ENCODE results near the gene SCRN1. TPM values are rescaled to one million over a fixed set of nuclear protein-coding genes. Genes with fewer than 3 reads are reported as not detected.

SCRN1 gene
- total RNA-seq, 2 experiments from 2014 or later, result 12.0 to 12.2 TPM

- Mint-ChIP-seq H3K4me3 (no peak overlapping the region), H3K27ac (no peak overlapping the region), H3K27me3 (ENCODE audit: low read depth) (peaks cover 6% of the 10 kb centered on the region), H3K9me3 (ENCODE audit: insufficient read depth) (no peaks in the 10 kb centered on the region), H3K4me1 (ENCODE audit: low read depth) (no peaks in the 10 kb centered on the region), H3K36me3 (ENCODE audit: low read depth) (no peaks in the 10 kb centered on the region)
- DNase-seq, result no peak
- ATAC-seq, result no peak
- ChIA-PET POLR2A (no interaction called here), CTCF (interaction anchor here (1.1 to 1.3 kb wide), 4 partner anchors 10 to 83 kb away, joined by 3 to 6 read pairs (median 4); no protein-coding TSS in a partner anchor)
Observed at GRCh38 chr7:29977886-29978651, 11.5 kb downstream of the SCRN1 start.

GRCh38 chr7:29976673-29977415 lies 12.8 kb downstream of the SCRN1 start:
- peaks cover 4% of the 10 kb centered on the region for H3K27me3 Mint-ChIP-seq (ENCODE audit: low read depth)

GRCh38 chr7:29976266-29976665 lies 13.3 kb downstream of the SCRN1 start:
- no peak overlapping the region for H3K27ac Mint-ChIP-seq
- H3K4me3 Mint-ChIP-seq, result no peak overlapping the region
- CTCF ChIA-PET, result interaction anchor here (1.0 kb wide), 1 partner anchor 20 kb away, joined by 3 read pairs; no protein-coding TSS in a partner anchor
- H3K36me3 Mint-ChIP-seq (ENCODE audit: low read depth), result no peaks in the 10 kb centered on the region
- ATAC-seq (no peak), DNase-seq (no peak)
- POLR2A ChIA-PET, result no interaction called here
- no peaks in the 10 kb centered on the region for H3K4me1 Mint-ChIP-seq (ENCODE audit: low read depth)
- peaks cover 4% of the 10 kb centered on the region for H3K27me3 Mint-ChIP-seq (ENCODE audit: low read depth)
- H3K9me3 Mint-ChIP-seq (ENCODE audit: insufficient read depth), result no peaks in the 10 kb centered on the region

More at GRCh38 chr7:29976673-29977415, 12.8 kb downstream of the SCRN1 start:
- no peak overlapping the region for H3K27ac Mint-ChIP-seq
- H3K4me1 Mint-ChIP-seq (ENCODE audit: low read depth), result no peaks in the 10 kb centered on the region
- POLR2A ChIA-PET, result no interaction called here
- DNase-seq (no peak), ATAC-seq (no peak)
- no peaks in the 10 kb centered on the region for H3K9me3 Mint-ChIP-seq (ENCODE audit: insufficient read depth)
- no peak overlapping the region for H3K4me3 Mint-ChIP-seq
- CTCF ChIA-PET, result interaction anchor here (1.0 to 1.3 kb wide), 4 partner anchors 8 to 55 kb away, joined by 3 to 6 read pairs (median 4); no protein-coding TSS in a partner anchor
- H3K36me3 Mint-ChIP-seq (ENCODE audit: low read depth), result no peaks in the 10 kb centered on the region

GRCh38 chr7:29975561-29975960 lies 14.0 kb downstream of the SCRN1 start:
- DNase-seq, result no peak
- Mint-ChIP-seq H3K36me3 (ENCODE audit: low read depth) (no peaks in the 10 kb centered on the region), H3K4me1 (ENCODE audit: low read depth) (no peaks in the 10 kb centered on the region), H3K4me3 (no peak overlapping the region), H3K27ac (no peak overlapping the region), H3K27me3 (ENCODE audit: low read depth) (peaks cover 4% of the 10 kb centered on the region), H3K9me3 (ENCODE audit: insufficient read depth) (no peaks in the 10 kb centered on the region)
- ATAC-seq, result no peak
- ChIA-PET CTCF (no interaction called here), POLR2A (no interaction called here)

GRCh38 chr7:29974286-29974685 lies 15.3 kb downstream of the SCRN1 start:
- H3K27me3 Mint-ChIP-seq (ENCODE audit: low read depth), result no peaks in the 10 kb centered on the region
- no peak overlapping the region for H3K27ac Mint-ChIP-seq
- ChIA-PET POLR2A (no interaction called here), CTCF (no interaction called here)
- no peaks in the 10 kb centered on the region for H3K9me3 Mint-ChIP-seq (ENCODE audit: insufficient read depth)
- H3K4me1 Mint-ChIP-seq (ENCODE audit: low read depth), result peaks cover 11% of the 10 kb centered on the region
- ATAC-seq, result no peak
- H3K4me3 Mint-ChIP-seq, result no peak overlapping the region
- no peak for DNase-seq
- H3K36me3 Mint-ChIP-seq (ENCODE audit: low read depth), result no peaks in the 10 kb centered on the region

GRCh38 chr7:29972315-29972669 lies 17.3 kb downstream of the SCRN1 start:
- DNase-seq (no peak), ATAC-seq (no peak)
- Mint-ChIP-seq H3K4me3 (no peak overlapping the region), H3K4me1 (ENCODE audit: low read depth) (peaks cover 18% of the 10 kb centered on the region), H3K9me3 (ENCODE audit: insufficient read depth) (no peaks in the 10 kb centered on the region), H3K27ac (no peak overlapping the region), H3K27me3 (ENCODE audit: low read depth) (no peaks in the 10 kb centered on the region), H3K36me3 (ENCODE audit: low read depth) (peaks cover 2% of the 10 kb centered on the region)
- ChIA-PET CTCF (interaction anchor here (1.1 to 1.2 kb wide), 2 partner anchors 13 to 90 kb away, joined by 3 read pairs; no protein-coding TSS in a partner anchor), POLR2A (no interaction called here)

- POLR2A ChIA-PET, result no interaction called here
- no peak for DNase-seq
- no peaks in the 10 kb centered on the region for H3K9me3 Mint-ChIP-seq (ENCODE audit: insufficient read depth)
- peaks cover 18% of the 10 kb centered on the region for H3K4me1 Mint-ChIP-seq (ENCODE audit: low read depth)
- no peaks in the 10 kb centered on the region for H3K27me3 Mint-ChIP-seq (ENCODE audit: low read depth)
- no peak for ATAC-seq
- H3K27ac Mint-ChIP-seq, result no peak overlapping the region
- no peak overlapping the region for H3K4me3 Mint-ChIP-seq
- H3K36me3 Mint-ChIP-seq (ENCODE audit: low read depth), result peaks cover 2% of the 10 kb centered on the region
- CTCF ChIA-PET, result interaction anchor here (0.7 to 1.2 kb wide), 2 partner anchors 56 to 90 kb away, joined by 3 read pairs; no protein-coding TSS in a partner anchor
Observed at GRCh38 chr7:29971566-29972314, 17.9 kb downstream of the SCRN1 start.

GRCh38 chr7:29970158-29970557 lies 19.4 kb downstream of the SCRN1 start:
- peaks cover 2% of the 10 kb centered on the region for H3K36me3 Mint-ChIP-seq (ENCODE audit: low read depth)
- ChIA-PET POLR2A (no interaction called here), CTCF (interaction anchor here (1.6 kb wide), 1 partner anchor 14 kb away, joined by 5 read pairs; no protein-coding TSS in a partner anchor)
- ATAC-seq, result no peak
- no peak for DNase-seq
- H3K27me3 Mint-ChIP-seq (ENCODE audit: low read depth), result no peaks in the 10 kb centered on the region
- no peak overlapping the region for H3K4me3 Mint-ChIP-seq
- H3K27ac Mint-ChIP-seq, result no peak overlapping the region
- H3K9me3 Mint-ChIP-seq (ENCODE audit: insufficient read depth), result no peaks in the 10 kb centered on the region
- H3K4me1 Mint-ChIP-seq (ENCODE audit: low read depth), result peaks cover 18% of the 10 kb centered on the region

- no peak for DNase-seq
- H3K36me3 Mint-ChIP-seq (ENCODE audit: low read depth), result peaks cover 2% of the 10 kb centered on the region
- H3K27ac Mint-ChIP-seq, result no peak overlapping the region
- ChIA-PET POLR2A (no interaction called here), CTCF (interaction anchor here (1.2 to 1.6 kb wide), 3 partner anchors 11 to 25 kb away, joined by 3 to 5 read pairs (median 4); no protein-coding TSS in a partner anchor)
- peaks cover 18% of the 10 kb centered on the region for H3K4me1 Mint-ChIP-seq (ENCODE audit: low read depth)
- H3K4me3 Mint-ChIP-seq, result no peak overlapping the region
- H3K9me3 Mint-ChIP-seq (ENCODE audit: insufficient read depth), result no peaks in the 10 kb centered on the region
- ATAC-seq, result no peak
- no peaks in the 10 kb centered on the region for H3K27me3 Mint-ChIP-seq (ENCODE audit: low read depth)
Observed at GRCh38 chr7:29969738-29970137, 19.9 kb downstream of the SCRN1 start.

- H3K36me3 Mint-ChIP-seq (ENCODE audit: low read depth), result peaks cover 2% of the 10 kb centered on the region
- peaks cover 18% of the 10 kb centered on the region for H3K4me1 Mint-ChIP-seq (ENCODE audit: low read depth)
- ATAC-seq (no peak), DNase-seq (no peak)
- ChIA-PET CTCF (interaction anchor here (0.7 to 1.8 kb wide), 5 partner anchors 9 to 93 kb away, joined by 3 to 6 read pairs (median 4); no protein-coding TSS in a partner anchor), POLR2A (no interaction called here)
- H3K9me3 Mint-ChIP-seq (ENCODE audit: insufficient read depth), result no peaks in the 10 kb centered on the region
- H3K27ac Mint-ChIP-seq, result no peak overlapping the region
- no peak overlapping the region for H3K4me3 Mint-ChIP-seq
- peaks cover 2% of the 10 kb centered on the region for H3K27me3 Mint-ChIP-seq (ENCODE audit: low read depth)
Observed at GRCh38 chr7:29968683-29969395, 20.8 kb downstream of the SCRN1 start.

- Mint-ChIP-seq H3K4me3 (no peak overlapping the region), H3K27me3 (ENCODE audit: low read depth) (peaks cover 2% of the 10 kb centered on the region), H3K36me3 (ENCODE audit: low read depth) (peaks cover 4% of the 10 kb centered on the region), H3K27ac (no peak overlapping the region), H3K4me1 (ENCODE audit: low read depth) (peaks cover 14% of the 10 kb centered on the region), H3K9me3 (ENCODE audit: insufficient read depth) (no peaks in the 10 kb centered on the region)
- no peak for DNase-seq
- ChIA-PET POLR2A (interaction anchor here (1.8 kb wide), 1 partner anchor 9 kb away, joined by 4 read pairs; no protein-coding TSS in a partner anchor), CTCF (interaction anchor here (1.1 kb wide), 1 partner anchor 9 kb away, joined by 3 read pairs; no protein-coding TSS in a partner anchor)
- ATAC-seq, result no peak
Observed at GRCh38 chr7:29965030-29965429, 24.6 kb downstream of the SCRN1 start.

All from activated CD8-positive, alpha-beta T cell treated with anti-CD3 and anti-CD28 coated beads, Interleukin-2, amount 10 ng/mL, durations not matched to agents 7 days and 5 days (primary cell).